ENCODE data around the gene BCKDHB. TPM values are rescaled to one million over a fixed set of nuclear protein-coding genes. Genes with fewer than 3 reads are reported as not detected.
"Not testable (repeated sequence)": the region's sequence is repeated elsewhere in the genome, so short reads cannot be mapped to it uniquely, and the experiment has no call there.

The BCKDHB gene
- polyA plus RNA-seq, 1 of the 3 experiments (the other 2 are of a cell fraction): 19.9 TPM

DNA sequence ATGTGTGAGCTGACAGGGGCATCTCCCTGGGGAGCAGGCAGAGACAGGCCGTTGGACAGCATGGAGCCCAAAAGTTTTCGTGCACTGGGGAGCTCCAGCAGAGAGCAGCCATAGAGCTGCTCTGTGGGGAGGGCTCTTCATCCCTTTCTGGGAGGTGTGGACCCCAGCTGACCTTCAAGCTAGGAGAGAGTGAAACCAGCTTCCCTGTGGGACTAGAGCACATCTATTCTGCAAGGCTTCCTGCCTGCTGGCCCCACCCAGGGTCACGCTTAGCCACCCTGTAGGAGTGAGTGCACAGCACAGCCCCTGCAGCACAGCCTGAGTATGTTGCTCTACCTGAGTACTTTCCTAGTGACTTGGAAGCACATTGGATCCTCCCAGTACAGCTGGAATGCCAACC, 183.3 kb downstream of the BCKDHB start:
- H3K9ac ChIP-seq: no peak overlapping the region
- H3F3A ChIP-seq (replicated peaks; ENCODE audit: insufficient read depth): no peaks in the 10 kb centered on the region
- no peaks in the 10 kb centered on the region for H4K20me1 ChIP-seq (ENCODE audit: insufficient read depth)
- H3K4me3 ChIP-seq (ENCODE audit: low read depth in 2 of 2, low read length in 1 of 2): no peak overlapping the region
- peaks cover 0 to 2% of the 10 kb centered on the region in 2 experiments; a peak in 2 of 4 replicates for H3K4me1 ChIP-seq (ENCODE audit: control insufficient read depth in 1 of 2, insufficient read depth in 2 of 2, low read depth in 1 of 2, low read length in 1 of 2)
- H3K79me2 ChIP-seq (ENCODE audit: insufficient read depth): no peaks in the 10 kb centered on the region
- no peak for DNase-seq
- peaks cover 3% of the 10 kb centered on the region; the same call in 1 of the 2 replicates for H3K9me3 ChIP-seq
- CTCF ChIA-PET: interaction anchor here (1.0 kb wide), 2 partner anchors 45 to 85 kb away, joined by 3 read pairs; no protein-coding TSS in a partner anchor
- no peak overlapping the region for H3K4me2 ChIP-seq
- WGBS (ENCODE audit: low lambda C conversion rate): 71% methylated on average over 2 of the region's 3 CpGs
- no peak overlapping the region for H2AFZ ChIP-seq (ENCODE audit: low read depth)
- POLR2A ChIA-PET: no interaction called here
- H3K27ac ChIP-seq (ENCODE audit: low read depth in 2 of 2, low read length in 1 of 2): no peak overlapping the region
- H3K9me2 ChIP-seq: no peaks in the 10 kb centered on the region
- peaks cover 0 to 3% of the 10 kb centered on the region in 2 experiments for H3K36me3 ChIP-seq (replicated peaks in 1 of 2; ENCODE audit: control insufficient read depth in 1 of 2, insufficient read depth in 2 of 2, low read length in 1 of 2)
- no peak for TF ChIP-seq RXRA (IDR thresholded peaks at IDR 0.05; ENCODE audit: borderline replicate concordance, low read depth)
- no peak for TF ChIP-seq TEAD4 (IDR thresholded peaks at IDR 0.05; ENCODE audit: borderline replicate concordance, insufficient read depth)
- TF ChIP-seq, protein P1, sequence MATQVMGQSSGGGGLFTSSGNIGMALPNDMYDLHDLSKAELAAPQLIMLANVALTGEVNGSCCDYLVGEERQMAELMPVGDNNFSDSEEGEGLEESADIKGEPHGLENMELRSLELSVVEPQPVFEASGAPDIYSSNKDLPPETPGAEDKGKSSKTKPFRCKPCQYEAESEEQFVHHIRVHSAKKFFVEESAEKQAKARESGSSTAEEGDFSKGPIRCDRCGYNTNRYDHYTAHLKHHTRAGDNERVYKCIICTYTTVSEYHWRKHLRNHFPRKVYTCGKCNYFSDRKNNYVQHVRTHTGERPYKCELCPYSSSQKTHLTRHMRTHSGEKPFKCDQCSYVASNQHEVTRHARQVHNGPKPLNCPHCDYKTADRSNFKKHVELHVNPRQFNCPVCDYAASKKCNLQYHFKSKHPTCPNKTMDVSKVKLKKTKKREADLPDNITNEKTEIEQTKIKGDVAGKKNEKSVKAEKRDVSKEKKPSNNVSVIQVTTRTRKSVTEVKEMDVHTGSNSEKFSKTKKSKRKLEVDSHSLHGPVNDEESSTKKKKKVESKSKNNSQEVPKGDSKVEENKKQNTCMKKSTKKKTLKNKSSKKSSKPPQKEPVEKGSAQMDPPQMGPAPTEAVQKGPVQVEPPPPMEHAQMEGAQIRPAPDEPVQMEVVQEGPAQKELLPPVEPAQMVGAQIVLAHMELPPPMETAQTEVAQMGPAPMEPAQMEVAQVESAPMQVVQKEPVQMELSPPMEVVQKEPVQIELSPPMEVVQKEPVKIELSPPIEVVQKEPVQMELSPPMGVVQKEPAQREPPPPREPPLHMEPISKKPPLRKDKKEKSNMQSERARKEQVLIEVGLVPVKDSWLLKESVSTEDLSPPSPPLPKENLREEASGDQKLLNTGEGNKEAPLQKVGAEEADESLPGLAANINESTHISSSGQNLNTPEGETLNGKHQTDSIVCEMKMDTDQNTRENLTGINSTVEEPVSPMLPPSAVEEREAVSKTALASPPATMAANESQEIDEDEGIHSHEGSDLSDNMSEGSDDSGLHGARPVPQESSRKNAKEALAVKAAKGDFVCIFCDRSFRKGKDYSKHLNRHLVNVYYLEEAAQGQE (IDR thresholded peaks at IDR 0.05; ENCODE audit: low read depth, low read length): no peak
- no peak for TF ChIP-seq EP300 (IDR thresholded peaks at IDR 0.05; ENCODE audit: borderline replicate concordance in 1 of 2, low read depth in 1 of 2, low read length in 1 of 2)
- TF ChIP-seq, protein P2, sequence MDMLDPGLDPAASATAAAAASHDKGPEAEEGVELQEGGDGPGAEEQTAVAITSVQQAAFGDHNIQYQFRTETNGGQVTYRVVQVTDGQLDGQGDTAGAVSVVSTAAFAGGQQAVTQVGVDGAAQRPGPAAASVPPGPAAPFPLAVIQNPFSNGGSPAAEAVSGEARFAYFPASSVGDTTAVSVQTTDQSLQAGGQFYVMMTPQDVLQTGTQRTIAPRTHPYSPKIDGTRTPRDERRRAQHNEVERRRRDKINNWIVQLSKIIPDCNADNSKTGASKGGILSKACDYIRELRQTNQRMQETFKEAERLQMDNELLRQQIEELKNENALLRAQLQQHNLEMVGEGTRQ (IDR thresholded peaks at IDR 0.05; ENCODE audit: borderline replicate concordance, low read depth, low read length): no peak
- no peaks in the 10 kb centered on the region for H3K27me3 ChIP-seq (ENCODE audit: insufficient read depth)

DNA sequence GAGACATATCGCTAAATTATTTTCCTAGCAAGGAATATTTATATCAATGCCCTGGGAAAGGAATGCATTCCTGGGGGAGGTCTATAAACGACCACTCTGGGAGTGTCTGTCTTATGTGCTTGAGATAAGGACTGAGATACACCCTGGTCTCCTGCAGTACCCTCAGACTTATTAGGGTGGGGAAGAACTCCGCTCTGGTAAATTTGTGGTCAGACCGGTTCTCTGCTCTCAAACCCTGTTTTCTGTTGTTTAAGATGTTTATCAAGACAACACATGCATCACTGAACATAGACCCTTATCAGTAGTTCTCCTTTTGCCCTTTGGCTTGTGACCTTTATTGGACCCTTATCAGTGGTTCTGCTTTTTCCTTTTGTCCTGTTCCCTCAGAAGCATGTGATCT, 188.1 kb downstream of the BCKDHB start:
- H3K4me1 ChIP-seq (ENCODE audit: control insufficient read depth in 1 of 2, insufficient read depth in 2 of 2, low read depth in 1 of 2, low read length in 1 of 2); H3K27me3 ChIP-seq (ENCODE audit: insufficient read depth); H3K4me2 ChIP-seq; CTCF ChIA-PET; H3K4me3 ChIP-seq (ENCODE audit: low read depth in 2 of 2, low read length in 1 of 2); DNase-seq; H3K9me2 ChIP-seq; H3K9ac ChIP-seq; H3K27ac ChIP-seq (ENCODE audit: low read depth in 2 of 2, low read length in 1 of 2); H3K79me2 ChIP-seq (ENCODE audit: insufficient read depth); H3F3A ChIP-seq (replicated peaks; ENCODE audit: insufficient read depth); H2AFZ ChIP-seq (ENCODE audit: low read depth); POLR2A ChIA-PET; H4K20me1 ChIP-seq (ENCODE audit: insufficient read depth); H3K36me3 ChIP-seq (replicated peaks in 1 of 2; ENCODE audit: control insufficient read depth in 1 of 2, insufficient read depth in 2 of 2, low read length in 1 of 2); H3K9me3 ChIP-seq: not testable (repeated sequence)
- WGBS (ENCODE audit: low lambda C conversion rate): 96% methylated on average over 4 of the region's 4 CpGs

DNA sequence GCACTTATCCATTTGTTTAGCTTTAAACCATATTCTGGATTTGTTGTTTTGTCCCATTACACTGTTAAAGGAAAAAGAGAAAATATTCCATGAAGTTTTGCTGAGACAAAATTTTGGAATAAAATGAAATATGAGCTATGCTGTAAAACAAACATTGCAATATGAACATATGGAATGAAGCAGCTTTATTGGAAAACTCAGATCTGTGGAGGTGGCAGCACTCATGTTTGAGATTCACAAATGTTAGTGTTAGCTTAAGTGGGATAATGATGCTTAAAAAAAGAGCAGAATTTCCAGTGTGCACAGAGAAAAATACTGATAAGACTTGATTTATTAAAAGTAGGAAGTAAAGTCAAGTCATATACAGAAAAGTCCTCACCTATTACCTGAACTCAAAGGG, 196.2 kb downstream of the BCKDHB start:
- H3K4me3 ChIP-seq (ENCODE audit: low read depth in 2 of 2, low read length in 1 of 2): no peak overlapping the region
- no peaks in the 10 kb centered on the region for H3K9me2 ChIP-seq
- no peaks in the 10 kb centered on the region for H3K9me3 ChIP-seq
- H3K4me1 ChIP-seq (ENCODE audit: control insufficient read depth in 1 of 2, insufficient read depth in 2 of 2, low read depth in 1 of 2, low read length in 1 of 2): no peaks in the 10 kb centered on the region; a peak in 1 of 4 replicates
- no peak overlapping the region for H2AFZ ChIP-seq (ENCODE audit: low read depth)
- no peak overlapping the region for H3K27ac ChIP-seq (ENCODE audit: low read depth in 2 of 2, low read length in 1 of 2)
- POLR2A ChIA-PET: no interaction called here
- no peak overlapping the region for H3K9ac ChIP-seq
- H3K27me3 ChIP-seq (ENCODE audit: insufficient read depth): no peaks in the 10 kb centered on the region
- DNase-seq: no peak
- H3K79me2 ChIP-seq (ENCODE audit: insufficient read depth): no peaks in the 10 kb centered on the region
- no peaks in the 10 kb centered on the region for H3K36me3 ChIP-seq (replicated peaks in 1 of 2; ENCODE audit: control insufficient read depth in 1 of 2, insufficient read depth in 2 of 2, low read length in 1 of 2)
- no peaks in the 10 kb centered on the region for H4K20me1 ChIP-seq (ENCODE audit: insufficient read depth)
- no peak overlapping the region for H3K4me2 ChIP-seq
- CTCF ChIA-PET: interaction anchor here (1.8 kb wide), 1 partner anchor 88 kb away, joined by 4 read pairs; no protein-coding TSS in a partner anchor
- H3F3A ChIP-seq (replicated peaks; ENCODE audit: insufficient read depth): no peaks in the 10 kb centered on the region
- TF ChIP-seq RAD21 (IDR thresholded peaks at IDR 0.05; ENCODE audit: low read length) (no peak), RCOR1 (IDR thresholded peaks at IDR 0.05; ENCODE audit: low read length) (no peak), FOXM1 (IDR thresholded peaks at IDR 0.05; ENCODE audit: low read depth) (no peak), EP300 (IDR thresholded peaks at IDR 0.05; ENCODE audit: borderline replicate concordance in 1 of 2, low read depth in 1 of 2, low read length in 1 of 2) (no peak), NFIC (IDR thresholded peaks at IDR 0.05; ENCODE audit: borderline replicate concordance) (no peak), POLR2AphosphoS5 (IDR thresholded peaks at IDR 0.05; ENCODE audit: low read depth, low read length) (no peak)

Measured in SK-N-SH (cell line).